D721Med (cell line): ENCODE results near the gene SGCD.

Source experiments
- DNase-seq: peaks from one replicate; pipeline ENCODE4 v3.0.0; 2011; ENCODE audit warnings: low spot score; ENCODE audit not compliant: insufficient read length
- FAIRE-seq: peaks from 2 replicates; lab custom pipeline; 2011; peaks lifted over from hg19 to GRCh38; lab: Jason Lieb, UNC
- CTCF ChIP-seq: IDR thresholded peaks from 2 replicates; pipeline ENCODE4 v1.5.1; 2012; ENCODE audit warnings: mild to moderate bottlenecking, control low read depth; ENCODE audit not compliant: insufficient read depth; ENCODE audit errors: missing control alignments

Gene SGCD

DNA sequence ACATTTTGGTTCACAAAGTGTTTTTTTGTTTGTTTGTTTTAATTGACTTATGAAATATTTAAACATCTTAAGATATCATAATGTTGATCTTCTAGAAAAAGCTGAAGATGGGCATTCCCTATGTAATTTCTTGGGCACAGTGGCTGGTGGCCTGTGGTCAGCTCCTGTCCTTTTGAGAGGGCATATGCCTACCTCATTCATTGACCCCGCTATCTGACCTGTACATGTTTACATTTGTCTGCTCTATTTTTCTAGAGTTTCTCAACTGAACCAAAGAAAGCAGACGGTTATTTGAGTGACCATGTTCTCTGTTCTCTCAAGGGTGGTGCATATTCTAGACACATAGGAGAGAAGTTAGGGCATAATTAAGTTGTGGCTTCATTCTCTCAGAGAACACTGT is 5.3 kb downstream of the SGCD start:
- TF ChIP-seq CTCF: no peak
- DNase-seq: no peak
- no peak for FAIRE-seq

- DNase-seq (no peak), FAIRE-seq (peak; percentile 98)
- TF ChIP-seq CTCF: no peak
Measured at GRCh38 chr5:156339139-156339841, 12.3 kb downstream of the SGCD start.

DNA sequence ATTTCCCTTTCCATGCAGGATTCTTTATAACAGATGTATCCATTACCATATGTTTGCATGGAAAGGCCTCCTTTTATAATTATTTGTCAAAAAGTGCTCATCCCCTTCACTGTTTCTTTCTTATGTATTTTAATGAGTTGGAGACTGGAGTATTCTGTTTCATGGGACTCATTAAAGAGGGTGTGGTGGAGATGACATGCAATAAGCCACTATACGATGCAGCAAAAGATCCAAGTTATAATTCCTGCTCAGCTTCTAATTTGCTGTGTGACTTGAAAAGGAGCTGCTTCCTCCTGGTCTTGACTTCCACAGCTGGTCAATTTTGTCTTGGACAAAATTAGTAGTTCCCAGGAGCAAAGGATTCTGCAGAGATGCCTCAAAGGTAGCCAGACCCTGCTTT is 13.9 kb downstream of the SGCD start:
- FAIRE-seq (peak; percentile 25), DNase-seq (no peak)
- no peak for TF ChIP-seq CTCF

- no peak for FAIRE-seq
- no peak for DNase-seq
- no peak for TF ChIP-seq CTCF
Measured at GRCh38 chr5:156350256-156350655, 23.3 kb downstream of the SGCD start.

DNA sequence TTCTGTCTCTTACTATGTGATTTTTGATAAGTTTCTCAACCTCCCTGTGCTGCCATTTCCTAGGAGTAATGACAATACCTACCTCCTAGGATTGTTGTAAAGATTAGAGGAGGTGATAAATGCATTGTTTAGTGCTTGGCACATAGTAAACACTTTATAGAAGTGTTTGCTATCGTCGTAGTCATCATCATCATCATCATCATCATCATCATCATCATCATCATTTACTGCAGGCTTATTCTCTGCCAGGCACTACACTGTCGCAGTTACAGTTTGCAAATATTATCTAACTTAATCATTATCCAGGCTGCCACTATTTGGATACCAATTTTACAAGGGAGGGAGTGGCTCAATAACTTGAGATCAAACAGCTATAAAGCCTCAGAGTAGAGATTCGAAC is 24.5 kb downstream of the SGCD start:
- FAIRE-seq (no peak), DNase-seq (no peak)
- TF ChIP-seq CTCF: no peak

GRCh38 chr5:156354571-156354970 is 27.6 kb downstream of the SGCD start:
- FAIRE-seq: no peak
- DNase-seq: no peak
- no peak for TF ChIP-seq CTCF

- DNase-seq (no peak), FAIRE-seq (no peak)
- TF ChIP-seq CTCF: no peak
Measured at GRCh38 chr5:156356238-156356637, 29.3 kb downstream of the SGCD start.
